Aorta (tissue), 5 donors: ENCODE data around the gene GTPBP3. TPM values are rescaled to one million over a fixed set of nuclear protein-coding genes. Genes with fewer than 3 reads are reported as not detected.

Source experiments
- ATAC-seq: fragments of 200-7000 bp; cut with Tn5 transposase; one replicate; pipeline ENCODE4 v1.9.1; 2022; ENCODE audit warnings: moderate library complexity; ENCODE audit not compliant: low FRiP score
- DNase-seq, 2 donors: peaks; one replicate each; pipeline ENCODE4 v3.0.0-alpha.2; 2020
- H3K27ac ChIP-seq, 2 donors: one replicate each; pipeline ENCODE4 v1.5.1; 2013; ENCODE audit warnings: low read length in 2 of 2, mild to moderate bottlenecking in 2 of 2, moderate library complexity in 2 of 2, control low read depth in 1 of 2, inconsistent platforms in 1 of 2, low read depth in 1 of 2
- H3K27me3 ChIP-seq, 2 donors: one replicate each; pipeline ENCODE4 v1.6.1; 2013; ENCODE audit warnings: control low read depth in 1 of 2, low read length in 1 of 2, mild to moderate bottlenecking in 1 of 2, moderate library complexity in 1 of 2; ENCODE audit not compliant: insufficient read depth in 2 of 2, control insufficient read depth in 1 of 2
- H3K36me3 ChIP-seq, 2 donors: one replicate each; pipeline ENCODE4 v1.6.1; 2013; ENCODE audit warnings: control low read depth in 1 of 2, low read length in 1 of 2, mild to moderate bottlenecking in 1 of 2; ENCODE audit not compliant: insufficient read depth in 2 of 2, control insufficient read depth in 1 of 2
- H3K4me1 ChIP-seq, 2 donors: one replicate each; pipeline ENCODE4 v1.6.1; 2013; ENCODE audit warnings: low read length in 2 of 2, control low read depth in 1 of 2, mild to moderate bottlenecking in 1 of 2, moderate library complexity in 1 of 2; ENCODE audit not compliant: insufficient read depth in 2 of 2, control insufficient read depth in 1 of 2
- H3K4me3 ChIP-seq, 2 donors: one replicate each; pipeline ENCODE4 v1.5.1; 2013; ENCODE audit warnings: low read length in 2 of 2, control low read depth in 1 of 2, mild to moderate bottlenecking in 1 of 2
- H3K9me3 ChIP-seq: one replicate; pipeline ENCODE4 v1.6.1; 2013; ENCODE audit warnings: mild to moderate bottlenecking, low read length; ENCODE audit not compliant: control insufficient read depth
- WGBS, 2 donors: extraction: QIAGEN DNeasy Blood & Tissue Kit; methylation state at CpG; one replicate each; pipeline ENCODE4 v1.1.7; 2013; 5-methylcytosine and 5-hydroxymethylcytosine counted together
- intact Hi-C, 2 donors: fragments of 100-400 bp; cut with DNase I; formaldehyde crosslinking; loops; one replicate each; pipeline versions ENCODE4 v1.14.2 to v1.15.0; 2022
- polyA plus RNA-seq, 2 donors: library from polyadenylated mRNA; stranded (reverse); fragments of 200-250 nt; gene quantifications; one replicate each; pipeline ENCODE4 v1.2.3, GENCODE V29; 2013
- total RNA-seq, 2 donors: library from RNA; stranded (reverse); fragmentation: NEBNext Ultra II Directional; extraction: Animal tissue kit (Norgen Biotek cat#: 25700); gene quantifications; one replicate each; pipeline ENCODE4 v1.2.1, GENCODE V29; 2021
- donor health status: healthy with polysubstance abuse.
- donor health status: Bipolar disorder and iron deficiency.
- donor health status: DM: no; HTN: no; CAD: no.
- donor health status: DM: no; HTN: no; CAD: no.
- donor health status: DM: yes; HTN: yes; CAD: no.

GTPBP3 gene
- total and polyA plus RNA-seq, 4 donors, result 3.4 to 32.2 (median 22.2) TPM

- intact Hi-C loops, result no loop called here
- 0 to 2% methylated on average over 5 to 6 of the region's 6 CpGs for WGBS, 2 donors
- no peaks in the 10 kb centered on the region for H3K27me3 ChIP-seq
- H3K9me3 ChIP-seq, result no peaks in the 10 kb centered on the region
- DNase-seq (peak; percentile 72 to 83), ATAC-seq (peak; percentile 66)
- no peaks in the 10 kb centered on the region for H3K36me3 ChIP-seq
- H3K4me3 ChIP-seq, result no peak overlapping the region
- peaks cover 3 to 4% of the 10 kb centered on the region in 2 donors for H3K4me1 ChIP-seq
- peak overlapping the region; percentile 57 to 77 for H3K27ac ChIP-seq
These were observed 10.0 kb downstream of the GTPBP3 start for GRCh38 chr19:17347361-17347760.

- intact Hi-C loops, result no loop called here
- Histone ChIP-seq H3K4me1 (peaks cover 3 to 4% of the 10 kb centered on the region in 2 donors), H3K27ac (peak overlapping the region; percentile 57 to 77), H3K36me3 (no peaks in the 10 kb centered on the region), H3K27me3 (no peaks in the 10 kb centered on the region), H3K4me3 (no peak overlapping the region), H3K9me3 (no peaks in the 10 kb centered on the region)
- DNase-seq, result no peak
- ATAC-seq, result no peak
- 21 to 26% methylated on average over 2 of the region's 2 CpGs for WGBS, 2 donors
These were observed 10.5 kb downstream of the GTPBP3 start for GRCh38 chr19:17347877-17348276.

GRCh38 chr19:17348700-17349099 is 11.3 kb downstream of the GTPBP3 start:
- 1% methylated on average over 12 of the region's 12 CpGs for WGBS, 2 donors
- Histone ChIP-seq H3K9me3 (no peaks in the 10 kb centered on the region), H3K27ac (no peak overlapping the region), H3K27me3 (no peaks in the 10 kb centered on the region), H3K4me1 (peaks cover 3 to 4% of the 10 kb centered on the region in 2 donors), H3K36me3 (no peaks in the 10 kb centered on the region), H3K4me3 (no peak overlapping the region)
- intact Hi-C loops, result no loop called here
- ATAC-seq (peak; percentile 72), DNase-seq (peak; percentile 90 to 92)

GRCh38 chr19:17351815-17352435 is 14.6 kb downstream of the GTPBP3 start:
- H3K4me3 ChIP-seq, result no peak overlapping the region
- no peaks in the 10 kb centered on the region for H3K36me3 ChIP-seq
- ATAC-seq (no peak), DNase-seq (no peak)
- WGBS, 2 donors, result 93 to 96% methylated on average over 45 of the region's 45 CpGs
- intact Hi-C loops, result no loop called here
- peaks cover 3% of the 10 kb centered on the region in 2 donors for H3K4me1 ChIP-seq
- no peak overlapping the region for H3K27ac ChIP-seq
- no peaks in the 10 kb centered on the region for H3K27me3 ChIP-seq
- no peaks in the 10 kb centered on the region for H3K9me3 ChIP-seq

DNA sequence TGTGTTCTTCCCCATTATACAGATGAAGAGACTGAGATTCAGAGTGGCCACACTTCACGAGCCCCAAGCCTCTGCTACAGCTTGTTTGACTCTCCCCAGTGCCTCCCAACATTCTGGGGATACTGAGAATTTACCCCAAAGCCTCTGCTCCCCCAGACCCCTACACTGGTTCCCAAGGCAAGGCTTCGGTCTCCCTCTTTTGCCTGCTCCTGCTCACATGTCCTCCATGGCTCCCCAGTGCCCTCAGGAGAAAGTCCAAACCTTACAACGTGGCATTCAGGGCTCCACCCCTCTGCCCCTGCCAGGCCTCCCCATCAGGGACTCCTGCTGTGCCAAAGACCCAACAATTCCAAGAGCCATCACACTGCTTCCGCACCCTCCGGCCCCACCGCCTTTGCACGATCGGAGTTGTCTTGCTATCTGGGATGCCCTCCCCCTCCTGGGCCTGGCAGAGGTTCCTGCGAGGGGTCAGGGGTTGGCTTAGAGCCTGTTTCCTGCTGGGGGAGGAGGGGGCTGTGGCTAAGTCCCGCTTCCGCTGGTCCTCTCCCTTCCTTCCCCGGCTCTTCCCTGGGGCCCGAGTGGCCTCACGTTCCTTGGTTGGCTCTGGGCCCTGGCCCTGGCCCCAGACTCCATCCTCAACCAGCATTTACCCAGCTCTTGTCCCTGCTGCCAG is 15.4 kb downstream of the GTPBP3 start:
- H3K9me3 ChIP-seq, result no peaks in the 10 kb centered on the region
- WGBS, 2 donors, result 22 to 25% methylated on average over 13 to 14 of the region's 14 CpGs
- peak; percentile 37 for ATAC-seq
- no peak for DNase-seq
- no peaks in the 10 kb centered on the region for H3K27me3 ChIP-seq
- H3K4me1 ChIP-seq, result no peaks in the 10 kb centered on the region
- H3K36me3 ChIP-seq, result no peaks in the 10 kb centered on the region
- no peak overlapping the region for H3K27ac ChIP-seq
- intact Hi-C loops, result no loop called here
- no peak overlapping the region for H3K4me3 ChIP-seq

DNA sequence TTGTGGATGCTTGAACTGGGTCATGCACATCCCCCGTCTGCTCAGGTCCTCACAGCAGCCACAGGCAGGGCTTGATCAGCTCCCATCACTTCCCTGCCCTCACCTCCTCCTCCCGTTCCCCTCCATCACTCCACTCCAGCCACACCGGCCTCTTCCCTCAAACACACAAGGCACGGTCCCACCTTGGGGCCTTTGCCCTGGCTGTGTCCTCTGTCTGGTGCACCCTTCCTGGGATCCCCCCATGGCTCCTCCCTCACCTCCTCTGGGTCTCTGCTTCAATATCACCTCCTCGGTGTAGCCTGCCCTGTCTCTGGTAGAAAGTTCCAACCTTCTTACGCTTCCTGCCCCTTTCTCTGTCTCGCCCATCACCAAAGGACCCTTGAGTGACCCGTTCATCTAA is 16.0 kb downstream of the GTPBP3 start:
- WGBS, 2 donors, result 86 to 91% methylated on average over 8 of the region's 8 CpGs
- DNase-seq (no peak), ATAC-seq (peak; percentile 6)
- no peak overlapping the region for H3K27ac ChIP-seq
- no peak overlapping the region for H3K4me3 ChIP-seq
- no peaks in the 10 kb centered on the region for H3K4me1 ChIP-seq
- H3K27me3 ChIP-seq, result no peaks in the 10 kb centered on the region
- intact Hi-C loops, result no loop called here
- H3K9me3 ChIP-seq, result no peaks in the 10 kb centered on the region
- H3K36me3 ChIP-seq, result no peaks in the 10 kb centered on the region

GRCh38 chr19:17357078-17357666 is 19.8 kb downstream of the GTPBP3 start:
- intact Hi-C loops, result no loop called here
- Histone ChIP-seq H3K27ac (no peak overlapping the region), H3K36me3 (no peaks in the 10 kb centered on the region), H3K9me3 (no peaks in the 10 kb centered on the region), H3K4me3 (no peak overlapping the region), H3K27me3 (no peaks in the 10 kb centered on the region), H3K4me1 (no peaks in the 10 kb centered on the region)
- 92 to 93% methylated on average over 7 of the region's 7 CpGs for WGBS, 2 donors
- ATAC-seq (no peak), DNase-seq (no peak)

DNA sequence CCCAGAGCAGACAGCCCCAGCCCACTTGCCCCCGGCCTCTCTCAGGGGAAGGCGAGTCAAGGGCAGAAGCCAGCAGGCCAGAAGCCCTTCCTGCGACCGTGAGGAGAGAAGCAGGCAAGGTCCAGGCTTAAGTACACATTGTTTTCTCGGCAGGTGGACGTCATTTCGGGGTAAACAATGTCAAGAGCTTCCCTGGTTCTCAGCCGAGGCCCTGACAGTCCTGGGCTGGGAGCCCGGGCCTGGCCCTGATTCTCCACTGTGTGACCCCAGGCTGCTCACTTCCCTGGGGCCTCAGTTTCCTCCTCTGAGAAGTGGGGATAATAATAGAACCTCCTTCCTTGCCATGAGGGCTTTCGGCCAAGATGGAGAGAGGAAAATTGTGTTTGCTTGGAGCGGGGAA is 20.4 kb downstream of the GTPBP3 start:
- no peaks in the 10 kb centered on the region for H3K9me3 ChIP-seq
- DNase-seq, result no peak
- 80 to 81% methylated on average over 11 of the region's 11 CpGs for whole genome bisulfite sequencing, 2 donors
- H3K4me3 ChIP-seq, result no peak overlapping the region
- ATAC-seq, result no peak
- no peaks in the 10 kb centered on the region for H3K4me1 ChIP-seq
- no peak overlapping the region for H3K27ac ChIP-seq
- intact Hi-C loops, result no loop called here
- no peaks in the 10 kb centered on the region for H3K36me3 ChIP-seq
- H3K27me3 ChIP-seq, result no peaks in the 10 kb centered on the region

- 54 to 63% methylated on average over 7 of the region's 7 CpGs for WGBS, 2 donors
- no peaks in the 10 kb centered on the region for H3K9me3 ChIP-seq
- H3K27ac ChIP-seq, result no peak overlapping the region
- no peak overlapping the region for H3K4me3 ChIP-seq
- H3K36me3 ChIP-seq, result no peaks in the 10 kb centered on the region
- no peaks in the 10 kb centered on the region for H3K4me1 ChIP-seq
- DNase-seq (peak; percentile 79 to 88), ATAC-seq (peak; percentile 67)
- intact Hi-C loops, result no loop called here
- no peaks in the 10 kb centered on the region for H3K27me3 ChIP-seq
These were observed 21.0 kb downstream of the GTPBP3 start for GRCh38 chr19:17358395-17358794.
